Activated T-helper 1 cell treated with Interleukin-2 at 50 U/mL for 16 hours (primary cell): ENCODE measurements around the gene ADAMTSL1.

Experiments used
- DNase-seq: peaks from one replicate; pipeline ENCODE4 v3.0.0-alpha.2; 2020; ENCODE audit warnings: low read depth

ADAMTSL1 gene

DNA sequence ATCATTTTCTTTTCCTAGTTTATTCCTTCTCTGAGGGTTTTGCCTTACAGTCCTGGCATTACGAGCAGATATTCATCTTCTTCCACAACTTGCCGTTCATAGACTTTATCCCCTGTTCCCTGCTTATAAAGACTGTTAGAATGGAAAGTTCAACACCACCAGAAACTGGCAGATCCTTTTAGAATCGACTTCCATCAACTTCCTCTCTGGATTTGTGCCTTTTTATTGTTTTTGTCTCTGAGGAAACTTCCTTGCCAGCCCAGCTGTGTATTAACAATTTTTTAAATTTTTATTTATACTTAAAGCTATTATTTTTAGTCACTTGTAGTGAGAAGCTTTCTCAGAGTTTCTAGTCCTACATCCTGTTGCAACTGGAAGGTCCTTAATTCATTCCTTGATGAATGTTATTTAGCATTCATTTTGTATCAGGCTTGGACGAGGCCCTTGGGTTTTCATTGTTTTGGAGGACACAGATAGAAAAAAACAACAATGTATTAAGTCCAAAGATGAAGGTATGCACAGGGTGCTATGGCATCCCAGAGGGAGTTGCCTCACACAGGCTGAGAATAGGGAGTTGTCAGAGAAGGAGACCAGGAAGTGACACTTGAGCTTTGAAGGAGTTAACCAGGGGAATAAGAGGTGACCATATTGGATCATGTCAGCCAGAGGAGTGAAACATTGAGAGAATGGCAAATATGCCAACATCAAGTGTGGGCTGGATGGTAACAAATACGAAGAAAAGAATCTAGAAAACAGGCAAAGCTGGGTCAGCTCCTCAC, 81.3 kb downstream of the ADAMTSL1 start:
- no peak for DNase-seq

DNA sequence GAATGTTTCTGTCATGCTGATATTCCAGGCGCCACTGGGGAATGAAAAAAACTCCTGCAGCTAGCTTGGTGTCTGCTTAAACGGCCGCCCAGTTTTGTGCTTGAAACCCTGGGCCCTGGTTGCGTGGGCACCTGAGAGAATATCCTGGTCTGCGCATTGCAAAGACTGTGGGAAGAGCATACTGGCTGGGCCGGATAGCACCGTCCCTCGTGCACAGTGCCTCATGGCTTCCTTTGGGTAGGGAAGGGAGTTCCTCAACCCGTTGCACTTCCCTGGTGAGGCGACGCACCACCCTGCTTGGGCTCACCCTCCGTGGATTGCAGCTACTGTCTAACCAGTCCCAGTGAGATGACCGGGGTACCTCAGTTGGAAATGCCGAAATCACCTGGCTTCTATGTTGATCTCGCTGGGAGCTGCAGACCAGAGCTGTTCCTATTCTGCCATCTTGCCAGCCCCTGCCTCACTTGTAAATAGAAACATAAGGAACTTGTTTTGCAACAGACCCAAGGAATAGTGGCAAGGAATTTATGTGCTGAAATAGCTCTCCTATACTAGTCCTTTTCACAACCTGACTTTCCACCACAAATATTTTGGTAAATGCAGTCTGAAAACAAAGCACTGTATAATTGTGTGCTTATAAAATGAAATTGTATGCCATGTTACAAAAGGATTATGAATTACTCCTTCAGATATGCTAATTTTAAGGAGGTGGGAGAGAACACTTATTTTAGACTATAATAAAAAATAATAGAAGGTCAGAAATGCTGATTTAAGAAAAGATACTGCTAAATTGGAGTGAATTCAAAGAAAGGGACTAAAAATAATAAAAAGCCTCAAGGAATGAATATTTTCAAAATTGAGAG, 90.3 kb downstream of the ADAMTSL1 start:
- DNase-seq = no peak

- no peak for DNase-seq
Observed at GRCh38 chr9:18566121-18566520, 92.2 kb downstream of the ADAMTSL1 start.

GRCh38 chr9:18568973-18569372, 95.0 kb downstream of the ADAMTSL1 start:
- no peak for DNase-seq

DNA sequence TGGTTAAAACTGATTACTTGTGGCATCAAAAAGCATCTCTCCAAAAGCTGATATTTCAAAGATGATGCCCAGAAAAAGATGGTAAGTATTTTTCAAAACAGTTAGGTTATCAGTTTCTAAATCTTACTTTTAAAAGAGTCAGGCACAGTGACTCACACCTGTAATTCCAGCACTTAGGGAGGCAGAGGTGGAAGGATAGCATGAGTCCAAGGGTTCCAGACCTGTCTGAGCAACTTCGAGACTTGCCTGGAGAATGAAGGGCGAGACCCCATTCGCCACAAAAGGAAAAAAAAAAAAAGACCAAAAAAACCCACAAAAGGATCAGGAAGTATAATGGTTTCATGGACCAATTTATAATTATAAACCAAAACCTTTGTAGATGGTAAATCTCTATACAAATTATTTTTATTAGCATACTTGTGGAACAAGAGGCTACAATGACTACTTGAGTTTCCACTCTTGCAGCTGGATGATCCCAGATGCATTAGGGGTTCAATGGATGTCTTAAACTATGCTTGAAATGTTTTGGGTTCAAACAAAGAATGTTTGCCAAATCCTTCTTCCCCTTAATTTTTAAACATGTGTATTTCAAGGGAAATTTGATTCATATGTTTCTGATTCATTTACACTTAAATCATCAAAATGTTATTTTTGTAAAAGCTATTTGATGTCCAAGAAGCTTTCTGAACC, 96.1 kb downstream of the ADAMTSL1 start:
- DNase-seq = no peak

GRCh38 chr9:18573021-18573556, 99.1 kb downstream of the ADAMTSL1 start:
- no peak for DNase-seq

- no peak for DNase-seq
Observed at GRCh38 chr9:18575686-18576085, 101.7 kb downstream of the ADAMTSL1 start.

DNA sequence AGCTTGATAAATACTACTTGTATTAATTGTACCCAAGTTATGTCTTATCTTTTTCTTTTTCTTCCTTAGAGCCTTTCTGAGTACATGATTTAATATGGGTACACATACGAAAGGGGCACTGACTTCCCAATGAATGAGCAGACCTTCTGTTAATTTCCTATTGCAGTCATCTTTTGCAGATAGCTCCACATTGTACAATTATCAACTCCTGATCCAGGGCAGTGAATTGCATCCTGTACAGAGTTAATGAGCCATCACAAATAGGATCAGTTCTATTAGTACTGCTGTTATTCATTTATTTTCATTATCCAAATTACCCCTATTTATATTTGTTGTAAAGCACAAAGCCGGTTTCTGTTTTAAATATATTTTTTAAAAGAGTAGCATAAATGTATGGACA, 105.6 kb downstream of the ADAMTSL1 start:
- DNase-seq = no peak

- no peak for DNase-seq
Observed at GRCh38 chr9:18580151-18580550, 106.2 kb downstream of the ADAMTSL1 start.

- DNase-seq = no peak
Observed at GRCh38 chr9:18585996-18586395, 112.0 kb downstream of the ADAMTSL1 start.

DNA sequence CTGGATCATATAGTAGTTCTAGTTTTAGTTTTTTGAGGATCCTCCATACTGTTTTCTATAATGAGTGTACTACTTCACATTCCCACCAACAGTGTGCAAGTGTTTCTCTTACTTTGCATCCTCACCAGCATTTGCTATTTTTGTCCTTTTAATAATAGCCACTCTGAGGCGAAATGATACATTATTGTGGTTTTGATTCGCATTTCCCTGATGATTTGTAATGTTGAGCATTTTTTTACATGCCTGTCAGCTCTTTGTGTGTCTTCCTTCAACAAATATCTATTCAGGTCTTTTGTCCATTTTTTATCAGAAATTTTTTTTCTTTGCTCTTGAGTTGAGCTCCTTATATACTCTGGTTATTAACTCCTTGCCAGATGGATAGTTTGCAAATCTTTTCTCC, 114.0 kb downstream of the ADAMTSL1 start:
- DNase-seq = no peak

- no peak for DNase-seq
Observed at GRCh38 chr9:18591261-18591660, 117.3 kb downstream of the ADAMTSL1 start.

- DNase-seq = no peak
Observed at GRCh38 chr9:18594837-18595236, 120.9 kb downstream of the ADAMTSL1 start.

DNA sequence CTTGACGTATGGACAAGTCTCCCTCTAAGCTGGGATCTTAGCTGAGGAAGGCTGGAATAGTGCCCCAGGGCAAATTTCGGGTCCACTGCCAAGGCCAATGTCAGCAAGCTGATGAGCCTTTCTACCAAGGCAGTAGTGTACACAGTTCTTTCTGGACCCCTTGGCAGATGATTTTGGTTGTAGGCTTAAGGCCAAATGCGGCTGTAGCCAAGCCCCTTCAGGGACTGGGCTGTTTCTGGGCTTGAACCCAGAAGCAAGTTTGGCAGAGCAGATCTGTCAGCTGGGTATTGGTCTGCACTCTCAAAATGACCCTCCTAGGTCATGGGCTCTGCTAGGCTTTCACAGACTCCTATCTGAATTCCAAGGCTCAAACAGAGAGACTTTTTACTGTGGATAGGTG, 121.6 kb downstream of the ADAMTSL1 start:
- no peak for DNase-seq

DNA sequence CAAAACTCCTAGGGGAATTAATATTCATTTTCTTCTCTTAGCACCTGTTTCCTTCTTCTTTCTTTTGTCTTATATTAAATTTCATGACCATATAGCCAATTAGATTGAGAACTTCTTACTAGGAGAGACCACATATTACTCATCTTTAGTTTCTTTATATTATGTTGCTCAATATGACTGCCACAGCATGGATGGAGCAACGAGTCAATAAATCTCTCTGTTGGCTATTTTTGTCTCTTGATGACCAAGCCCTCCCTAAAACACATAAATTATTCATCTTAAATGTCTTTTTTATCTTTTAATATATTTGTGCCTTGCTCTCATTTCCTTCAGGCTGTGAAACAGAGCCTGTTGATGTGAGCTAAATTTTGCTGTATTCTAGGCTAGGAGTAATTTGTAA, 123.0 kb downstream of the ADAMTSL1 start:
- no peak for DNase-seq

GRCh38 chr9:18598969-18599368, 125.0 kb downstream of the ADAMTSL1 start:
- no peak for DNase-seq

- DNase-seq = no peak
Observed at GRCh38 chr9:18601026-18601425, 127.1 kb downstream of the ADAMTSL1 start.

- DNase-seq = no peak
Observed at GRCh38 chr9:18601956-18602355, 128.0 kb downstream of the ADAMTSL1 start.

DNA sequence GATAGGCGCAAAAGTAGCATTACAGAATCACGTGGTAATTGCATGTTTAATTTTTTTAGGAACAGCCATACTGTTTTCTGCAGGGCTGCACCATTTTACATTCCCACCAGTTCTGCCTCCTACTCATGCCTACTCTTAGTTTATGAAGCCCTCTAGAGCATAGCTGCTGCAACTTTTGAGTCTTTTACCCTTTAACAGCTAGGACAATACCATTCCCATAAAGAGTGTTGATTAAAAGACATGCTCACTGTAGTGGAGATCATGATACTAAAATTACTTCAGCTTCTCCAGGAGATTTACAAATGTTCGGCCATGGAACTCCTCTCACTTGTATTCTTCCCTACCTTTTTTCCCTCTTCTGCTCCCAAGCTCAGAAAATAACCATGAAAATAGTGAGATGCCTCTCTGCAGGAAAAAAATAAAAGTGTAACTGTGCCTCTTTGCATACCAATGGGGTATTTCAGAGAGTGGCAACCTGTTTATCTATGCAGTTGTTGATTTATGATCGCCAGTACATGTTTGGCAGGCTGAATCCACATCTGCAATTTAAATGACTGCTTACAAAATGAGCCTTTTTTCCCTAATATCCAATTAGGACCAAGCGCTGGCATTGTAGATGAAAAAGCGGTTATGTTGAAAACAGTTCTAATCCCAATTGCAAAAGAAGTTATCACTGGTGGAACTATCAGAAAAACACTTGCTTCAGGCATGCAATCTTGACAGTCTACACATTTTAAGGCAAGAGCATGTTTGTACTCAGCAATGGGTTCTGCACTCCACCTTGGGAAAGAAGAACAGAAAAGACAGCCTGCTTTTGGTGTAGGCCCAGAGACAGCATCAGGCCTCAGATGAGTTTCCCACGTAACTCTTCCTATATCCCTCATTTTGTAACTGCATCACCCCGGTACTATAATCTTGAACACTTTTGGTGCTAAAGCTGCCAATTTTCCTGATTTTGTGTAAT, 131.1 kb downstream of the ADAMTSL1 start:
- no peak for DNase-seq

DNA sequence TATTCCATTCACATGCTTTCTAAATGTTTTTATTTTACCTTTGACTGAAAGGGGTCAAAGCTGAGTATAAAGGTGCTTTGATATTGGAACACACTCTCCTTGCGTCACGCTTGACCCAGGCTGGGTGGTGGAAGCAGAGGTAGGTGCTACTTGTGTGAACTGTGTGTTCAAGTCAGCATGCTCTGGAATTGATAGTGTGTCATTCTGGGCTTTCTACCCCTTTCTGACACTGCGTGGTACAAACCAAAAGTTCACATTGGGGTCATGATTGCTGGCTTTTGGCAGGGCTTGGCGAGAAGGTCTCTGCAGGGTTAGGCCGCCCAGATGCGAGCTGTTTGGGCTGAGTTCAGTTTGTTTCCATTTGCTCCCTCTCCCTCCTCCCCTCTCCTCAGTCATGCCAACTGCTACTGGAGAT, 131.8 kb downstream of the ADAMTSL1 start:
- DNase-seq = no peak

DNA sequence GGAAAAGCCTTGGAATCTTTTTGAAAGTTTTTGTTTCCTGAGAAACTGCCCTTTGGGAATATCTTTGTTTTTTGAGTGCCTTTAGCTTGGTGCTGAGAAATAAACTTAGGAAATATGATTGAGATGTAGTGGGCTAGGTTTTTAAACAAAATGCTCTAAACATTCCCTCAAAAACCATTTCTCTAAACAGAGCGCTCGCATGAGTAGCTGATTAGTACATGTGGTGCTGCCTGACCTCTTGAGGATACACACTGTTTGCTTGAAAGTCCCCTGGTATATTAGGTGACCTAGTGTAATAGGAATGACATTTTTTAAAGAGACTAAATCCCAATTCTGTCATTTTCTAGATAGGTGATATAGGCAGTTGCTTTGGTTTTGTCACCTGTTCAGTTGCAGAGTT, 132.3 kb downstream of the ADAMTSL1 start:
- no peak for DNase-seq
